Nephron progenitor cell (in vitro differentiated cells): Measurements from ENCODE around the gene ATM.
A peak's percentile ranks its signal among the peaks of the same experiment; 100 is the strongest.

Experiments
- DNase-seq: peaks from one replicate; pipeline ENCODE4 v3.0.0; 2021
- H3K27ac Mint-ChIP-seq: 2 replicates; pipeline ENCODE4 v1.8.0; 2021; ENCODE audit warnings: mild to moderate bottlenecking, moderate library complexity, mixed read lengths
- H3K27me3 Mint-ChIP-seq: 2 replicates; pipeline ENCODE4 v1.8.0; 2021; ENCODE audit warnings: mild to moderate bottlenecking, low read depth, mixed read lengths; ENCODE audit not compliant: poor library complexity
- H3K36me3 Mint-ChIP-seq: 2 replicates; pipeline ENCODE4 v1.8.0; 2021; ENCODE audit warnings: low read depth, mixed read lengths
- H3K4me1 Mint-ChIP-seq: 2 replicates; pipeline ENCODE4 v1.8.0; 2021; ENCODE audit warnings: mixed read lengths
- H3K4me3 Mint-ChIP-seq: 2 replicates; pipeline ENCODE4 v1.8.0; 2021; ENCODE audit warnings: mild to moderate bottlenecking, moderate library complexity, mixed read lengths
- H3K9me3 Mint-ChIP-seq: 2 replicates; pipeline ENCODE4 v1.8.0; 2021; ENCODE audit warnings: mild to moderate bottlenecking, moderate library complexity, mixed read lengths
- CTCF ChIP-seq: fragments of 200-600 bp; sonication (generic); IDR thresholded peaks from 2 replicates; pipeline ENCODE4 v1.5.0; 2021; ENCODE audit warnings: antibody characterized with exemption

The ATM gene

GRCh38 chr11:108345767-108346166, 122.9 kb downstream of the ATM start:
- Mint-ChIP-seq H3K9me3 (no peaks in the 10 kb centered on the region), H3K27ac (no peak overlapping the region), H3K36me3 (peaks cover 26% of the 10 kb centered on the region), H3K27me3 (no peaks in the 10 kb centered on the region), H3K4me1 (no peaks in the 10 kb centered on the region), H3K4me3 (no peak overlapping the region)
- TF ChIP-seq CTCF: no peak
- no peak for DNase-seq

GRCh38 chr11:108346451-108346850, 123.6 kb downstream of the ATM start:
- no peak for TF ChIP-seq CTCF
- H3K4me3 Mint-ChIP-seq: no peak overlapping the region
- no peak overlapping the region for H3K27ac Mint-ChIP-seq
- H3K36me3 Mint-ChIP-seq: peaks cover 29% of the 10 kb centered on the region
- no peaks in the 10 kb centered on the region for H3K9me3 Mint-ChIP-seq
- no peaks in the 10 kb centered on the region for H3K4me1 Mint-ChIP-seq
- H3K27me3 Mint-ChIP-seq: no peaks in the 10 kb centered on the region
- no peak for DNase-seq

- no peak for TF ChIP-seq CTCF
- DNase-seq: no peak
- Mint-ChIP-seq H3K9me3 (peaks cover 11% of the 10 kb centered on the region), H3K27ac (peak overlapping the region; percentile 38), H3K36me3 (peaks cover 73% of the 10 kb centered on the region), H3K27me3 (no peaks in the 10 kb centered on the region), H3K4me1 (no peaks in the 10 kb centered on the region), H3K4me3 (no peak overlapping the region)
Observed at GRCh38 chr11:108351468-108351867, 128.6 kb downstream of the ATM start.

GRCh38 chr11:108364159-108364558, 141.3 kb downstream of the ATM start:
- H3K27ac Mint-ChIP-seq: no peak overlapping the region
- H3K9me3 Mint-ChIP-seq: peaks cover 14% of the 10 kb centered on the region
- H3K4me3 Mint-ChIP-seq: no peak overlapping the region
- TF ChIP-seq CTCF: no peak
- H3K36me3 Mint-ChIP-seq: peaks cover 49% of the 10 kb centered on the region
- H3K27me3 Mint-ChIP-seq: no peaks in the 10 kb centered on the region
- DNase-seq: no peak
- H3K4me1 Mint-ChIP-seq: no peaks in the 10 kb centered on the region

- no peak for TF ChIP-seq CTCF
- H3K4me1 Mint-ChIP-seq: no peaks in the 10 kb centered on the region
- DNase-seq: no peak
- no peaks in the 10 kb centered on the region for H3K27me3 Mint-ChIP-seq
- H3K9me3 Mint-ChIP-seq: peaks cover 10% of the 10 kb centered on the region
- H3K27ac Mint-ChIP-seq: no peak overlapping the region
- H3K4me3 Mint-ChIP-seq: no peak overlapping the region
- H3K36me3 Mint-ChIP-seq: peaks cover 58% of the 10 kb centered on the region
Observed at GRCh38 chr11:108368134-108368533, 145.3 kb downstream of the ATM start.

- no peak for TF ChIP-seq CTCF
- Mint-ChIP-seq H3K27ac (no peak overlapping the region), H3K9me3 (peaks cover 12% of the 10 kb centered on the region), H3K4me3 (no peak overlapping the region), H3K27me3 (no peaks in the 10 kb centered on the region), H3K4me1 (no peaks in the 10 kb centered on the region), H3K36me3 (peaks cover 59% of the 10 kb centered on the region)
- DNase-seq: no peak
Observed at GRCh38 chr11:108369064-108369463, 146.2 kb downstream of the ATM start.
